Measurements from ENCODE around the gene REC114.

The REC114 gene

GRCh38 chr15:73558529-73558928 is 115.6 kb downstream of the REC114 start:
- no peak overlapping the region for H3K4me3 ChIP-seq (ENCODE audit: low read depth, low read length)
- no peaks in the 10 kb centered on the region for H3K27me3 ChIP-seq (ENCODE audit: control insufficient read depth, insufficient read depth, low read length)
- no peak overlapping the region for H3K9ac ChIP-seq (ENCODE audit: low read depth, low read length)
- no peak overlapping the region for H3K27ac ChIP-seq (ENCODE audit: low read depth, low read length)
- peaks cover 17% of the 10 kb centered on the region for H3K4me1 ChIP-seq (ENCODE audit: control insufficient read depth, insufficient read depth, low read length)
- peaks cover 60% of the 10 kb centered on the region for H3K36me3 ChIP-seq (ENCODE audit: control insufficient read depth, insufficient read depth, low read length)
- no peaks in the 10 kb centered on the region for H3K9me3 ChIP-seq (ENCODE audit: control insufficient read depth, insufficient read depth, low read length)

- H3K4me1 ChIP-seq (ENCODE audit: control insufficient read depth, insufficient read depth, low read length), result no peaks in the 10 kb centered on the region
- no peak overlapping the region for H3K4me3 ChIP-seq (ENCODE audit: low read depth, low read length)
- no peak overlapping the region for H3K9ac ChIP-seq (ENCODE audit: low read depth, low read length)
- peaks cover 72% of the 10 kb centered on the region for H3K36me3 ChIP-seq (ENCODE audit: control insufficient read depth, insufficient read depth, low read length)
- no peaks in the 10 kb centered on the region for H3K9me3 ChIP-seq (ENCODE audit: control insufficient read depth, insufficient read depth, low read length)
- H3K27me3 ChIP-seq (ENCODE audit: control insufficient read depth, insufficient read depth, low read length), result no peaks in the 10 kb centered on the region
- H3K27ac ChIP-seq (ENCODE audit: low read depth, low read length), result no peak overlapping the region
Measured at GRCh38 chr15:73560501-73561117, 117.6 kb downstream of the REC114 start.

- H3K4me3 ChIP-seq (ENCODE audit: low read depth, low read length), result no peak overlapping the region
- no peaks in the 10 kb centered on the region for H3K4me1 ChIP-seq (ENCODE audit: control insufficient read depth, insufficient read depth, low read length)
- no peak overlapping the region for H3K27ac ChIP-seq (ENCODE audit: low read depth, low read length)
- peaks cover 82% of the 10 kb centered on the region for H3K36me3 ChIP-seq (ENCODE audit: control insufficient read depth, insufficient read depth, low read length)
- no peaks in the 10 kb centered on the region for H3K27me3 ChIP-seq (ENCODE audit: control insufficient read depth, insufficient read depth, low read length)
- H3K9ac ChIP-seq (ENCODE audit: low read depth, low read length), result no peak overlapping the region
- no peaks in the 10 kb centered on the region for H3K9me3 ChIP-seq (ENCODE audit: control insufficient read depth, insufficient read depth, low read length)
Measured at GRCh38 chr15:73564255-73564654, 121.3 kb downstream of the REC114 start.

GRCh38 chr15:73567020-73567419 is 124.1 kb downstream of the REC114 start:
- no peak overlapping the region for H3K4me3 ChIP-seq (ENCODE audit: low read depth, low read length)
- H3K27me3 ChIP-seq (ENCODE audit: control insufficient read depth, insufficient read depth, low read length), result no peaks in the 10 kb centered on the region
- no peaks in the 10 kb centered on the region for H3K4me1 ChIP-seq (ENCODE audit: control insufficient read depth, insufficient read depth, low read length)
- peaks cover 87% of the 10 kb centered on the region for H3K36me3 ChIP-seq (ENCODE audit: control insufficient read depth, insufficient read depth, low read length)
- H3K9me3 ChIP-seq (ENCODE audit: control insufficient read depth, insufficient read depth, low read length), result no peaks in the 10 kb centered on the region
- no peak overlapping the region for H3K9ac ChIP-seq (ENCODE audit: low read depth, low read length)
- H3K27ac ChIP-seq (ENCODE audit: low read depth, low read length), result no peak overlapping the region

GRCh38 chr15:73568564-73569280 is 125.8 kb downstream of the REC114 start:
- H3K4me1 ChIP-seq (ENCODE audit: control insufficient read depth, insufficient read depth, low read length), result no peaks in the 10 kb centered on the region
- H3K27ac ChIP-seq (ENCODE audit: low read depth, low read length), result no peak overlapping the region
- H3K27me3 ChIP-seq (ENCODE audit: control insufficient read depth, insufficient read depth, low read length), result no peaks in the 10 kb centered on the region
- H3K9me3 ChIP-seq (ENCODE audit: control insufficient read depth, insufficient read depth, low read length), result no peaks in the 10 kb centered on the region
- no peak overlapping the region for H3K4me3 ChIP-seq (ENCODE audit: low read depth, low read length)
- H3K36me3 ChIP-seq (ENCODE audit: control insufficient read depth, insufficient read depth, low read length), result peaks cover 87% of the 10 kb centered on the region
- H3K9ac ChIP-seq (ENCODE audit: low read depth, low read length), result no peak overlapping the region

GRCh38 chr15:73569361-73569760 is 126.4 kb downstream of the REC114 start:
- H3K9ac ChIP-seq (ENCODE audit: low read depth, low read length), result no peak overlapping the region
- H3K4me1 ChIP-seq (ENCODE audit: control insufficient read depth, insufficient read depth, low read length), result no peaks in the 10 kb centered on the region
- no peak overlapping the region for H3K27ac ChIP-seq (ENCODE audit: low read depth, low read length)
- no peaks in the 10 kb centered on the region for H3K27me3 ChIP-seq (ENCODE audit: control insufficient read depth, insufficient read depth, low read length)
- H3K4me3 ChIP-seq (ENCODE audit: low read depth, low read length), result no peak overlapping the region
- H3K36me3 ChIP-seq (ENCODE audit: control insufficient read depth, insufficient read depth, low read length), result peaks cover 84% of the 10 kb centered on the region
- H3K9me3 ChIP-seq (ENCODE audit: control insufficient read depth, insufficient read depth, low read length), result no peaks in the 10 kb centered on the region

- Histone ChIP-seq H3K27me3 (ENCODE audit: control insufficient read depth, insufficient read depth, low read length) (no peaks in the 10 kb centered on the region), H3K9ac (ENCODE audit: low read depth, low read length) (no peak overlapping the region), H3K27ac (ENCODE audit: low read depth, low read length) (no peak overlapping the region), H3K4me3 (ENCODE audit: low read depth, low read length) (no peak overlapping the region), H3K4me1 (ENCODE audit: control insufficient read depth, insufficient read depth, low read length) (no peaks in the 10 kb centered on the region), H3K9me3 (ENCODE audit: control insufficient read depth, insufficient read depth, low read length) (no peaks in the 10 kb centered on the region), H3K36me3 (ENCODE audit: control insufficient read depth, insufficient read depth, low read length) (peaks cover 83% of the 10 kb centered on the region)
Measured at GRCh38 chr15:73570355-73571032, 127.5 kb downstream of the REC114 start.

GRCh38 chr15:73571346-73571745 is 128.4 kb downstream of the REC114 start:
- no peaks in the 10 kb centered on the region for H3K27me3 ChIP-seq (ENCODE audit: control insufficient read depth, insufficient read depth, low read length)
- peaks cover 88% of the 10 kb centered on the region for H3K36me3 ChIP-seq (ENCODE audit: control insufficient read depth, insufficient read depth, low read length)
- no peaks in the 10 kb centered on the region for H3K4me1 ChIP-seq (ENCODE audit: control insufficient read depth, insufficient read depth, low read length)
- H3K4me3 ChIP-seq (ENCODE audit: low read depth, low read length), result no peak overlapping the region
- H3K9me3 ChIP-seq (ENCODE audit: control insufficient read depth, insufficient read depth, low read length), result no peaks in the 10 kb centered on the region
- H3K9ac ChIP-seq (ENCODE audit: low read depth, low read length), result no peak overlapping the region
- no peak overlapping the region for H3K27ac ChIP-seq (ENCODE audit: low read depth, low read length)

- Histone ChIP-seq H3K9me3 (ENCODE audit: control insufficient read depth, insufficient read depth, low read length) (no peaks in the 10 kb centered on the region), H3K4me1 (ENCODE audit: control insufficient read depth, insufficient read depth, low read length) (no peaks in the 10 kb centered on the region), H3K27me3 (ENCODE audit: control insufficient read depth, insufficient read depth, low read length) (no peaks in the 10 kb centered on the region), H3K4me3 (ENCODE audit: low read depth, low read length) (no peak overlapping the region), H3K9ac (ENCODE audit: low read depth, low read length) (no peak overlapping the region), H3K27ac (ENCODE audit: low read depth, low read length) (no peak overlapping the region), H3K36me3 (ENCODE audit: control insufficient read depth, insufficient read depth, low read length) (peaks cover 84% of the 10 kb centered on the region)
Measured at GRCh38 chr15:73572296-73572695, 129.3 kb downstream of the REC114 start.

GRCh38 chr15:73573037-73573436 is 130.1 kb downstream of the REC114 start:
- H3K4me1 ChIP-seq (ENCODE audit: control insufficient read depth, insufficient read depth, low read length), result no peaks in the 10 kb centered on the region
- H3K4me3 ChIP-seq (ENCODE audit: low read depth, low read length), result no peak overlapping the region
- peaks cover 79% of the 10 kb centered on the region for H3K36me3 ChIP-seq (ENCODE audit: control insufficient read depth, insufficient read depth, low read length)
- H3K9ac ChIP-seq (ENCODE audit: low read depth, low read length), result no peak overlapping the region
- no peak overlapping the region for H3K27ac ChIP-seq (ENCODE audit: low read depth, low read length)
- H3K27me3 ChIP-seq (ENCODE audit: control insufficient read depth, insufficient read depth, low read length), result no peaks in the 10 kb centered on the region
- no peaks in the 10 kb centered on the region for H3K9me3 ChIP-seq (ENCODE audit: control insufficient read depth, insufficient read depth, low read length)

- Histone ChIP-seq H3K36me3 (ENCODE audit: control insufficient read depth, insufficient read depth, low read length) (peaks cover 79% of the 10 kb centered on the region), H3K9ac (ENCODE audit: low read depth, low read length) (no peak overlapping the region), H3K27ac (ENCODE audit: low read depth, low read length) (no peak overlapping the region), H3K4me1 (ENCODE audit: control insufficient read depth, insufficient read depth, low read length) (no peaks in the 10 kb centered on the region), H3K9me3 (ENCODE audit: control insufficient read depth, insufficient read depth, low read length) (no peaks in the 10 kb centered on the region), H3K4me3 (ENCODE audit: low read depth, low read length) (no peak overlapping the region), H3K27me3 (ENCODE audit: control insufficient read depth, insufficient read depth, low read length) (no peaks in the 10 kb centered on the region)
Measured at GRCh38 chr15:73573572-73573971, 130.6 kb downstream of the REC114 start.
